HepG2 (cell line): Measurements from ENCODE around the gene GJA3. TPM values are rescaled to one million over a fixed set of nuclear protein-coding genes. Genes with fewer than 3 reads are reported as not detected.

Source experiments
- ATAC-seq: fragments of 200-7000 bp; cut with Tn5 transposase; 3 replicates; pipeline ENCODE4 v1.9.1; 2020; ENCODE audit warnings: mild to moderate bottlenecking, moderate library complexity
- BruUV-seq: library from RNA; stranded (reverse); fragments of 400-500 nt; replicated peaks from 2 replicates; lab custom pipeline; 2021; lab: Mats Ljungman, UMichigan
- CTCF ChIA-PET: fragments of 300-600 bp; formaldehyde crosslinking; extraction: SDS; loops from one replicate; lab custom pipeline; 2021; ENCODE audit warnings: low total read pairs, inconsistent platforms, low intra/inter-chr PET ratio; lab: Yijun Ruan, JAX
- POLR2A ChIA-PET: fragments of 350-600 bp; sonication (Branson Sonifier 250); formaldehyde crosslinking; loops from one replicate; lab custom pipeline; 2020; ENCODE audit warnings: antibody characterized with exemption, inconsistent platforms; lab: Yijun Ruan, JAX
- DNase-seq: peaks from one replicate; pipeline ENCODE4 v3.0.0-alpha.2; 2015; ENCODE audit warnings: low spot score
- FAIRE-seq: peaks from 3 replicates; lab custom pipeline; 2011; peaks lifted over from hg19 to GRCh38; lab: Jason Lieb, UNC
- H2AFZ ChIP-seq: one replicate; pipeline ENCODE4 v1.6.1; 2011; ENCODE audit warnings: low read length, inconsistent platforms
- H3K27ac ChIP-seq: fragments of 300-600 bp; 3 replicates; pipeline ENCODE4 v1.8.0; 2011; ENCODE audit warnings: mixed run types, mild to moderate bottlenecking, mixed read lengths, low read length, inconsistent platforms; ENCODE audit not compliant: insufficient read depth; ENCODE audit errors: extremely low read length
- H3K27me3 ChIP-seq, 2 experiments: fragments of 200-600 bp in 1 of 2; 2 replicates in 1 of 2; 3 replicates in 1 of 2; pipeline versions ENCODE4 v1.6.0 to v1.8.0; 2011; ENCODE audit warnings: low read length in 2 of 2, mild to moderate bottlenecking in 2 of 2, moderate library complexity in 2 of 2, inconsistent platforms in 1 of 2; ENCODE audit not compliant: insufficient read depth in 2 of 2, control insufficient read depth in 1 of 2
- H3K36me3 ChIP-seq, 2 experiments: fragments of 200-600 bp in 1 of 2; replicated peaks in 1 of 2; 2 replicates in 1 of 2; 3 replicates in 1 of 2; pipeline versions ENCODE4 v1.5.1 to v1.8.0; 2011; ENCODE audit warnings: low read length in 2 of 2, inconsistent platforms in 1 of 2; ENCODE audit not compliant: insufficient read depth in 2 of 2, control insufficient read depth in 1 of 2
- H3K4me1 ChIP-seq: 2 replicates; pipeline ENCODE4 v1.5.1; 2012; ENCODE audit warnings: low read length, inconsistent platforms; ENCODE audit not compliant: insufficient read depth
- H3K4me2 ChIP-seq: 2 replicates; pipeline ENCODE4 v1.6.0; 2011; ENCODE audit warnings: low read depth, low read length, inconsistent platforms
- H3K4me3 ChIP-seq, 3 experiments: fragments of 200-600 bp in 1 of 3; sonication (generic), shearing (Covaris generic) in 1 of 3; replicated peaks in 1 of 3; 2 replicates each; pipeline ENCODE4 v1.5.1; 2011 to 2016; ENCODE audit warnings: low read length in 3 of 3, inconsistent platforms in 2 of 3, low read depth in 2 of 3, mild to moderate bottlenecking in 2 of 3, control low read depth in 1 of 3, mixed read lengths in 1 of 3; ENCODE audit not compliant: insufficient read depth in 1 of 3
- H3K79me2 ChIP-seq: one replicate; pipeline ENCODE4 v1.6.1; 2011; ENCODE audit warnings: low read length, inconsistent platforms; ENCODE audit not compliant: insufficient read depth
- H3K9ac ChIP-seq: 2 replicates; pipeline ENCODE4 v1.6.0; 2011; ENCODE audit warnings: mild to moderate bottlenecking, low read depth, low read length, inconsistent platforms; ENCODE audit not compliant: insufficient read depth
- H3K9me3 ChIP-seq: 2 replicates; pipeline ENCODE4 v1.5.1; 2012; ENCODE audit warnings: mild to moderate bottlenecking, low read length
- H4K20me1 ChIP-seq: 2 replicates; pipeline ENCODE4 v1.6.0; 2011; ENCODE audit warnings: inconsistent platforms, mild to moderate bottlenecking, low read length, moderate library complexity; ENCODE audit not compliant: insufficient read depth
- CHCHD3 ChIP-seq: sonication (generic); formaldehyde crosslinking; IDR thresholded peaks from 2 replicates; pipeline ENCODE4 v1.8.0; 2022; ENCODE audit warnings: mild to moderate bottlenecking, missing genetic modification reagents, moderate library complexity
- HIC2 ChIP-seq: sonication (generic); formaldehyde crosslinking; IDR thresholded peaks from 2 replicates; pipeline ENCODE4 v1.9.0; 2022; ENCODE audit warnings: low read depth, missing genetic modification reagents
- RELA ChIP-seq: sonication (generic); formaldehyde crosslinking; IDR thresholded peaks from 2 replicates; pipeline ENCODE4 v1.4.0; 2020; ENCODE audit warnings: missing genetic modification reagents
- ZNF142 ChIP-seq: sonication (generic); formaldehyde crosslinking; IDR thresholded peaks from 2 replicates; pipeline ENCODE4 v1.4.0; 2020; ENCODE audit warnings: missing genetic modification reagents
- ZNF766 ChIP-seq: sonication (generic); formaldehyde crosslinking; IDR thresholded peaks from 2 replicates; pipeline ENCODE4 v1.5.0; 2020; ENCODE audit warnings: missing genetic modification reagents, borderline replicate concordance
- WGBS: methylation state at CpG from one replicate; pipeline ENCODE4 v1.1.6; 2017; ENCODE audit warnings: low lambda C conversion rate; 5-methylcytosine and 5-hydroxymethylcytosine counted together
- in situ Hi-C: cut with HindIII; loops from 2 replicates; pipeline ENCODE4 v1.10.0; 2017; ENCODE audit warnings: low pct_unique_long_range_greater_than_20kb; ENCODE audit not compliant: extremely low pct_ligation_motif_present
- intact Hi-C: fragments of 100-400 bp; cut with micrococcal nuclease; formaldehyde crosslinking; loops from one replicate; pipeline ENCODE4 v1.10.0; 2022; ENCODE audit not compliant: unreplicated experiment
- polyA plus RNA-seq, 8 experiments: library from polyadenylated mRNA; depleted of rRNA in 3 of 8; stranded (reverse) in 7 of 8; unstranded in 1 of 8; fragments of >200 nt; fragmentation: Illumina TruSeq in 4 of 8; extraction: Trizol in 4 of 8; gene quantifications; 2 replicates each; pipeline versions ENCODE4 v1.2.1 to v1.2.3, GENCODE V29; 2011 to 2016; ENCODE audit warnings: low read depth in 4 of 8, missing spikeins in 1 of 8, mixed read lengths in 1 of 8; ENCODE audit not compliant: insufficient read depth in 1 of 8
- total RNA-seq, 5 experiments: library from RNA; depleted of rRNA; stranded (reverse); fragments of >200 nt; fragmentation: Illumina TruSeq; extraction: Trizol; gene quantifications; 2 replicates each; pipeline ENCODE4 v1.2.3, GENCODE V29; 2016; ENCODE audit warnings: low read depth in 1 of 5

The GJA3 gene
- total and polyA plus RNA-seq, 2 of the 13 experiments (the other 11 are each of a cell fraction or from before 2014, with no cell fraction given): 0.04 TPM

- TF ChIP-seq HIC2 (CRISPR knock-in tag): no peak
- no peak for TF ChIP-seq ZNF766 (CRISPR knock-in tag)
- TF ChIP-seq CHCHD3: no peak
Measured at GRCh38 chr13:20145521-20145920, 15.3 kb downstream of the GJA3 start (continued).

GRCh38 chr13:20144141-20144850 is 16.6 kb downstream of the GJA3 start:
- Histone ChIP-seq H4K20me1 (no peaks in the 10 kb centered on the region), H3K4me1 (no peaks in the 10 kb centered on the region), H3K4me2 (no peak overlapping the region), H2AFZ (no peak overlapping the region), H3K9me3 (no peaks in the 10 kb centered on the region), H3K4me3 (no peak overlapping the region), H3K79me2 (no peaks in the 10 kb centered on the region), H3K9ac (no peak overlapping the region), H3K36me3 (no peaks in the 10 kb centered on the region), H3K27me3 (peaks cover 4 to 42% of the 10 kb centered on the region in 2 experiments; a peak in 4 of 5 replicates), H3K27ac (no peak overlapping the region)
- no peak for TF ChIP-seq ZNF142 (CRISPR knock-in tag)
- no peak for TF ChIP-seq RELA
- DNase-seq (no peak), FAIRE-seq (no peak), ATAC-seq (no peak)
- ChIA-PET CTCF (no interaction called here), POLR2A (no interaction called here)
- in situ Hi-C loops: no loop called here
- BruUV-seq: no TSS peak
- 14% methylated on average over 6 of the region's 12 CpGs for WGBS
- intact Hi-C loops: no loop called here
